ENCODE measurements around the gene RAPGEF1.

- TF ChIP-seq POLR2AphosphoS5 (IDR thresholded peaks at IDR 0.05; ENCODE audit: borderline replicate concordance, low read depth, low read length) (no peak), EZH2 (IDR thresholded peaks at IDR 0.05) (no peak)
Observed at GRCh38 chr9:131529597-131530545, 210.0 kb downstream of the RAPGEF1 start.

Data from SK-N-MC (cell line).